Thoracic aorta (tissue), 2 donors: ENCODE measurements around the gene SLCO2B1. TPM values are rescaled to one million over a fixed set of nuclear protein-coding genes. Genes with fewer than 3 reads are reported as not detected.
A peak's percentile ranks its signal among the peaks of the same experiment; 100 is the strongest.

Experiments used
- ATAC-seq: fragments of 150-250 bp; one replicate; pipeline ENCODE4 v1.8.0; 2017; ENCODE audit warnings: low read depth; ENCODE audit not compliant: insufficient number of reproducible peaks, low FRiP score
- DNase-seq: peaks from one replicate; pipeline ENCODE4 v3.0.0-alpha.2; 2020; ENCODE audit warnings: low spot score
- H3K27ac ChIP-seq, 2 donors: fragments of 200-600 bp; sonication (generic); 1 replicate in 1 of 2; 2 replicates in 1 of 2; pipeline ENCODE4 v1.5.1; 2016; ENCODE audit warnings: mild to moderate bottlenecking in 2 of 2, moderate library complexity in 2 of 2
- H3K27me3 ChIP-seq: fragments of 200-600 bp; sonication (generic); replicated peaks from 2 replicates; pipeline ENCODE4 v1.6.0; 2016; ENCODE audit warnings: mild to moderate bottlenecking; ENCODE audit not compliant: insufficient read depth
- H3K36me3 ChIP-seq: fragments of 200-600 bp; sonication (generic); one replicate; pipeline ENCODE4 v1.5.1; 2016
- H3K4me1 ChIP-seq, 2 donors: fragments of 200-600 bp; sonication (generic); 1 replicate in 1 of 2; 2 replicates in 1 of 2; pipeline versions ENCODE4 v1.5.1 to v1.6.0; 2016; ENCODE audit warnings: low read depth in 2 of 2, mild to moderate bottlenecking in 1 of 2; ENCODE audit not compliant: control insufficient read depth in 1 of 2
- H3K4me3 ChIP-seq: fragments of 200-600 bp; sonication (generic); 2 replicates; pipeline ENCODE4 v1.5.1; 2016; ENCODE audit warnings: mild to moderate bottlenecking
- H3K9me3 ChIP-seq: fragments of 200-600 bp; sonication (generic); 2 replicates; pipeline ENCODE4 v1.5.1; 2016
- total RNA-seq, 2 donors: library from RNA; depleted of rRNA; stranded (reverse); fragments of >200 nt; gene quantifications; one replicate each; pipeline versions ENCODE4 v1.1.0 to v1.2.3, GENCODE V29; 2016
- TF ChIP-seq, protein P1 (sequence below): fragments of 200-600 bp; sonication (generic); IDR thresholded peaks from one replicate; pipeline ENCODE4 v1.5.1; 2019; ENCODE audit warnings: antibody characterized with exemption

The SLCO2B1 gene
- total RNA-seq, 2 donors from 2014 or later: 107 to 692 TPM

DNA sequence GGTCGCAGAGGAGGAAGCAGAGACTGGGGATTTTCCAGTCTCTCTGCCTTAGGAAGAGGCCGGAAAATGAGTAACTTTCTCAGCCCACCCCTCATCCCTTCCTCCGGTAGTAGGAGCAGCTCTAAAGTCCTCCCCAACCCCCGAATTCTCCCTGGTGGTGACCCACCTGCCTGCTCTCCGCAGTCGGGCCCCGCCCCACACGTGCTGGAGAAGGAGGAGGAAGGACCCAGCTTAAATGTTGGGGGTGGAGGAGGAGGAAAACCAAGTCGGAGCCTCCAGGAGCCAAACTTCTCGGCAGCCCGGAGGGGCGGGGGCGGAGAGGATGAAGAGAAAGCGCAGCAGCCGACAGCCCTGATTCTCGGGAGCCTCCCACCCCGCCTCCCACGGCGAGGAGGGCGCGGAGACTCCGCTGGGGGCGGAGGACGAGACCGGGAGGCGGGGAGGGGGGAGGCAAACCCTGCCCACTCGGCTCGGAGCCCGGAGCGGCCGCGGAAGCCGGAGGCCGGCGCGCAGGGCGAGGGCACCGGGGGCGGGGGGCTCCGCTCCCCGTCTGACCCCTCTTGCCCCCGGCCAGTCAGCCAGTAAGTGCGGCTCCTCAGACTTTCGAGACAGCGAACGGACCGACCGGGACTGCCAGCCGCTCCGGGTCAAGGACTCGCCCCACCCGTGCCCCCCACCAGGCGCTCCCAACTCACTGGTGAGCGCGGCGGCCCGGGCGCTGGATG lies 89.6 kb downstream of the SLCO2B1 start, which contains the start of gene TPBGL:
Gene TPBGL (plus strand): TSS at position 464 of the 725 bp plus-strand sequence. CDS start 276 bp downstream, outside the sequence.
- TF ChIP-seq, protein P1, sequence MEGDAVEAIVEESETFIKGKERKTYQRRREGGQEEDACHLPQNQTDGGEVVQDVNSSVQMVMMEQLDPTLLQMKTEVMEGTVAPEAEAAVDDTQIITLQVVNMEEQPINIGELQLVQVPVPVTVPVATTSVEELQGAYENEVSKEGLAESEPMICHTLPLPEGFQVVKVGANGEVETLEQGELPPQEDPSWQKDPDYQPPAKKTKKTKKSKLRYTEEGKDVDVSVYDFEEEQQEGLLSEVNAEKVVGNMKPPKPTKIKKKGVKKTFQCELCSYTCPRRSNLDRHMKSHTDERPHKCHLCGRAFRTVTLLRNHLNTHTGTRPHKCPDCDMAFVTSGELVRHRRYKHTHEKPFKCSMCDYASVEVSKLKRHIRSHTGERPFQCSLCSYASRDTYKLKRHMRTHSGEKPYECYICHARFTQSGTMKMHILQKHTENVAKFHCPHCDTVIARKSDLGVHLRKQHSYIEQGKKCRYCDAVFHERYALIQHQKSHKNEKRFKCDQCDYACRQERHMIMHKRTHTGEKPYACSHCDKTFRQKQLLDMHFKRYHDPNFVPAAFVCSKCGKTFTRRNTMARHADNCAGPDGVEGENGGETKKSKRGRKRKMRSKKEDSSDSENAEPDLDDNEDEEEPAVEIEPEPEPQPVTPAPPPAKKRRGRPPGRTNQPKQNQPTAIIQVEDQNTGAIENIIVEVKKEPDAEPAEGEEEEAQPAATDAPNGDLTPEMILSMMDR: no peak

DNA sequence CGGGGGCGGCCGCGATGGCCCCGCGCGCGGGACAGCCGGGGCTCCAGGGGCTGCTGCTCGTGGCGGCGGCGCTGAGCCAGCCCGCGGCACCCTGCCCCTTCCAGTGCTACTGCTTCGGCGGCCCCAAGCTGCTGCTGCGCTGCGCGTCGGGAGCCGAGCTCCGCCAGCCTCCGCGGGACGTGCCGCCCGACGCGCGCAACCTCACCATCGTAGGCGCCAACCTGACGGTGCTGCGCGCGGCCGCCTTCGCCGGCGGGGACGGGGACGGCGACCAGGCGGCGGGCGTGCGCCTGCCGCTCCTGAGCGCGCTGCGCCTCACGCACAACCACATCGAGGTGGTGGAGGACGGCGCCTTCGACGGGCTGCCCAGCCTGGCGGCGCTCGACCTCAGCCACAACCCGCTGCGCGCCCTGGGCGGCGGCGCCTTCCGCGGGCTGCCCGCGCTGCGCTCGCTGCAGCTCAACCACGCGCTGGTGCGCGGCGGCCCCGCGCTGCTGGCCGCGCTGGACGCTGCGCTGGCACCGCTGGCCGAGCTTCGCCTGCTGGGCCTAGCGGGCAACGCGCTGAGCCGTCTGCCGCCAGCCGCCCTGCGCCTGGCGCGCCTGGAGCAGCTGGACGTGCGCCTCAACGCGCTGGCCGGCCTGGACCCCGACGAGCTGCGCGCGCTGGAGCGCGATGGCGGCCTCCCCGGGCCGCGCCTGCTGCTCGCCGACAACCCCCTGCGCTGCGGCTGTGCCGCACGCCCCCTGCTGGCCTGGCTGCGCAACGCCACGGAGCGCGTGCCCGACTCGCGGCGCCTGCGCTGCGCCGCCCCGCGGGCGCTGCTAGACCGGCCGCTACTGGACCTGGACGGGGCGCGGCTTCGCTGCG lies 90.4 kb downstream of the SLCO2B1 start:
- H3K27ac ChIP-seq: no peak overlapping the region
- peaks cover 7 to 21% of the 10 kb centered on the region in 2 donors for H3K4me1 ChIP-seq
- TF ChIP-seq, protein P1: peak; percentile 48
- H3K4me3 ChIP-seq: peak overlapping the region; percentile 64
- H3K36me3 ChIP-seq: no peaks in the 10 kb centered on the region
- ATAC-seq: peak; percentile 72
- peaks cover 8% of the 10 kb centered on the region for H3K27me3 ChIP-seq
- no peaks in the 10 kb centered on the region for H3K9me3 ChIP-seq
- no peak for DNase-seq

More for the DNA sequence above, 89.6 kb downstream of the SLCO2B1 start, which contains the start of gene TPBGL:
- no peak within 1 kb of the TSS for H3K27ac ChIP-seq
- ATAC-seq (no peak), DNase-seq (no peak)
- H3K4me3 ChIP-seq: peak within 1 kb of the TSS; percentile 64
- H3K4me1 ChIP-seq: peaks cover 7 to 21% of the 10 kb centered on the region in 2 donors
- peaks cover 8% of the 10 kb centered on the region for H3K27me3 ChIP-seq
- no peaks in the 10 kb centered on the region for H3K9me3 ChIP-seq
- no peaks in the 10 kb centered on the region for H3K36me3 ChIP-seq

DNA sequence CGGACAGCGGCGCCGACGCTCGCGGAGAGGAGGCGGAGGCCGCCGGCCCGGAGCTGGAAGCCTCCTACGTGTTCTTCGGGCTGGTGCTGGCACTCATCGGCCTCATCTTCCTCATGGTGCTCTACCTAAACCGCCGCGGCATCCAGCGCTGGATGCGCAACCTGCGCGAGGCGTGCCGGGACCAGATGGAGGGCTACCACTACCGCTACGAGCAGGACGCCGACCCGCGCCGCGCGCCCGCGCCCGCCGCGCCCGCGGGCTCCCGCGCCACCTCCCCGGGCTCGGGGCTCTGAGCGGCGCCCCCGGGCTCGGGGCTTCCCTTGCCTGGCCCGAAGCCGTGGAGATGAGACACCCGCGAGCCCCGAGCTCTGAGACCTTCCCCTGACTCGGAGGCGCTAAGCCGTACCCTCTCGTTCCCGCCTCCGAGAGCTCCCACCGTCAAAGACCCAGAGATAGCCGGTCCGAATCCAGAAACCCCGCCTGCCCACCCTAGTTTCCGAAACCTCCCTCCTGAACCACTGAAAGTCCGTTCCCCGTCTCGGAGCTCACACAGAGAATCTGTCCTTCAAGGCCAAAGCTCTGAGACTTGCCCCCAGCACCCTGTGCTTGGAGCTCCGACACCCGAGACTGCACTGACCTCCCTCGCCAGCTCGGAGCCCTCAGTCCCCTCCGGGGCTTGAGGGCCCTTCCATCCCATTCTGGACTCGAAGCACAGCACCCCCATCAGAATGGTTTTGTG lies 91.2 kb downstream of the SLCO2B1 start:
- DNase-seq (no peak), ATAC-seq (no peak)
- Histone ChIP-seq H3K36me3 (no peaks in the 10 kb centered on the region), H3K27ac (no peak overlapping the region), H3K4me1 (peaks cover 7 to 21% of the 10 kb centered on the region in 2 donors), H3K9me3 (no peaks in the 10 kb centered on the region), H3K27me3 (peaks cover 8% of the 10 kb centered on the region), H3K4me3 (peak overlapping the region; percentile 64)
- TF ChIP-seq, protein P1: no peak

DNA sequence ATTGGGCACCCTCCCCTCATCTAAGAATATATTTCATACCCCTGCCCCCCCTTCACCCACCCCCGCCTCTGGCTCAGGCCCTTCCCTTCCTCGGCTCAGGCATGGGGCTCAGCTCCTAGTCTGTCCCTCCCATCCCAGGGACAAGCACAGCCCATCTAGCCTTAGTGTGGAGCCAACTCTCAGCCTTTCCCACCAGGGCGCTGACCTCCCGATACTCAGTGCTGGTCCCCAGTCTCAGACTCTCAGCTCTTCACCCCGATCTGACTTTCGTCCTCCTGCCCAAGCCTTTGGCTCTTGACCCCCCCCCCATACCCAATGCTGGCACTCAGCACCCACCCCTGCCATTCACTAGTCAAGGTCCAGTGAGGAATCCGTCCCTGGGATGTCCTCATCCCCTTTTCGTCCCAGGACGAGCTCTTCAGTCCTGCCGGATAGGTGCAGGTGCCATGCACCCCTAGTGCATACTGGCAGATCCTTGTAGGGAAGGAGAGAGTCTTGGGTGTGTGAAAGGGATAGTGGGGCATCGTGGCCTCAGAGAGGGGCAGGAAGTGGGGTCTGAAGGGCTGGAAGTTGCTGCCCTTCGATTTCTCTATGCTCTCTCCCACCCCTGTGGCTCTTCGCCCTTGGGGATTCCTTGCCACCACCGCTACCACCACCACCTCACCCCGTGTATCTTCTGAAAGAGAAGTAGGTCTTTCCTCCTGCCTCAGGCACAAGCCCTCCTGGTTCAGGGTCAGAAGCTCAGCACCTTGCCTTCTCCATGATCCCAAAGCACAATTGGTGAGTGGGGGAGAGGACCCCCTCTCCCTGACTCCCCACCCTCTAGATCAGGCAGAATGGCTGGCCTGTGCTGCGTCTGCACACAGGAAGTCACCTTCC lies 92.1 kb downstream of the SLCO2B1 start:
- DNase-seq: no peak
- no peaks in the 10 kb centered on the region for H3K36me3 ChIP-seq
- peaks cover 7 to 21% of the 10 kb centered on the region in 2 donors for H3K4me1 ChIP-seq
- H3K27me3 ChIP-seq: peaks cover 8% of the 10 kb centered on the region
- TF ChIP-seq, protein P1: no peak
- H3K27ac ChIP-seq: no peak overlapping the region
- H3K9me3 ChIP-seq: no peaks in the 10 kb centered on the region
- ATAC-seq: no peak
- H3K4me3 ChIP-seq: no peak overlapping the region
